ENCODE data around the gene PTK7. TPM values are rescaled to one million over a fixed set of nuclear protein-coding genes. Genes with fewer than 3 reads are reported as not detected.

The PTK7 gene
- total RNA-seq, 1 experiment from 2014 or later, result 105 TPM

GRCh38 chr6:43050981-43051380, 25.1 kb upstream of the PTK7 start:
- Histone ChIP-seq H3K27me3 (ENCODE audit: insufficient read depth, low read length) (no peaks in the 10 kb centered on the region), H2AFZ (ENCODE audit: low read depth, low read length, poor library complexity, severe bottlenecking) (no peak overlapping the region), H4K20me1 (ENCODE audit: insufficient read depth) (no peaks in the 10 kb centered on the region), H3K36me3 (ENCODE audit: control insufficient read depth in 1 of 2, insufficient read depth in 2 of 2, low read length in 2 of 2) (peaks cover 14% of the 10 kb centered on the region in 2 experiments; a peak in 3 of 4 replicates), H3K9me2 (ENCODE audit: insufficient read depth) (no peaks in the 10 kb centered on the region), H3K27ac (ENCODE audit: low read depth, low read length) (no peak overlapping the region), H3K4me3 (replicated peaks in 1 of 2; ENCODE audit: low read depth in 1 of 2, low read length in 2 of 2) (no peak overlapping the region), H3K9me3 (ENCODE audit: control insufficient read depth in 1 of 2, insufficient read depth in 1 of 2, low read depth in 1 of 2, low read length in 2 of 2) (no peaks in the 10 kb centered on the region), H3K9ac (ENCODE audit: low read length) (no peak overlapping the region), H3K4me2 (ENCODE audit: low read length) (no peak overlapping the region), H3K4me1 (ENCODE audit: control insufficient read depth in 1 of 2, insufficient read depth in 2 of 2, low read length in 2 of 2) (peaks cover 6 to 21% of the 10 kb centered on the region in 2 experiments; a peak in 3 of 4 replicates), H3K79me2 (ENCODE audit: insufficient read depth, low read length) (peaks cover 25% of the 10 kb centered on the region)
- BruUV-seq (replicated peaks), result no TSS peak
- DNase-seq (ENCODE audit: low read depth, low spot score), result no peak
- no peak for ATAC-seq
- TF ChIP-seq CTCF (IDR thresholded peaks at IDR 0.05 in 2 of 3, conservative IDR thresholded peaks at IDR 0.05 in 1 of 3; ENCODE audit: borderline replicate concordance in 1 of 3, insufficient read depth in 1 of 3, low read depth in 2 of 3, low read length in 2 of 3), result no peak
- TF ChIP-seq EZH2phosphoT487 (IDR thresholded peaks at IDR 0.05; ENCODE audit: borderline replicate concordance), result no peak
- TF ChIP-seq POLR2AphosphoS5 (IDR thresholded peaks at IDR 0.05; ENCODE audit: low read depth, low read length), result no peak
- TF ChIP-seq EGR1 (IDR thresholded peaks at IDR 0.05; ENCODE audit: low read depth), result no peak
- no peak for TF ChIP-seq ELF1 (IDR thresholded peaks at IDR 0.05; ENCODE audit: borderline replicate concordance, low read depth)
- no peak for TF ChIP-seq POLR2A (IDR thresholded peaks at IDR 0.05; ENCODE audit: borderline replicate concordance, extremely low read depth, insufficient read depth, insufficient read length)
- no peak for TF ChIP-seq ZNF274 (IDR thresholded peaks at IDR 0.05; ENCODE audit: low read depth, low read length)
- TF ChIP-seq YY1 (IDR thresholded peaks at IDR 0.05; ENCODE audit: extremely low read depth, insufficient replicate concordance, low read depth, low read length), result no peak
- TF ChIP-seq MAX (IDR thresholded peaks at IDR 0.05), result no peak
- TF ChIP-seq CBX3 (IDR thresholded peaks at IDR 0.05; ENCODE audit: low read depth), result no peak
- TF ChIP-seq JUND (IDR thresholded peaks at IDR 0.05), result no peak
- TF ChIP-seq TCF7L2 (IDR thresholded peaks at IDR 0.05; ENCODE audit: borderline replicate concordance, extremely low read depth, insufficient read depth, insufficient read length), result no peak
- no peak for TF ChIP-seq EZH2 (IDR thresholded peaks at IDR 0.05)
- no peak for TF ChIP-seq SIN3A (IDR thresholded peaks at IDR 0.05; ENCODE audit: low read depth)
- TF ChIP-seq CEBPB (IDR thresholded peaks at IDR 0.05; ENCODE audit: low read depth), result no peak
- TF ChIP-seq ZBTB33 (IDR thresholded peaks at IDR 0.05; ENCODE audit: extremely low read depth, insufficient replicate concordance, low read length), result no peak
- no peak for TF ChIP-seq ZFX (IDR thresholded peaks at IDR 0.05)
- TF ChIP-seq REST (IDR thresholded peaks at IDR 0.05; ENCODE audit: low read depth), result no peak
- ChIA-PET POLR2A (no interaction called here), CTCF (no interaction called here), RAD21 (ENCODE audit: low non-redundant PET in 1 of 2, low total read pairs in 2 of 2, uncharacterized antibody in 2 of 2, unreplicated experiment in 2 of 2) (no interaction called here)
- intact Hi-C loops (cut with micrococcal nuclease), result no loop called here
